Fibroblast of the aortic adventitia (primary cell): Measurements from ENCODE around the gene ATP5MC2. TPM values are rescaled to one million over a fixed set of nuclear protein-coding genes. Genes with fewer than 3 reads are reported as not detected.

Experiments used
- DNase-seq: peaks from one replicate; pipeline ENCODE4 v3.0.0-alpha.2; 2010; ENCODE audit warnings: low read depth
- H3K4me3 ChIP-seq: 2 replicates; pipeline ENCODE4 v1.5.1; 2011; ENCODE audit warnings: low read depth, mild to moderate bottlenecking, control low read depth, low read length, moderate library complexity
- CTCF ChIP-seq: IDR thresholded peaks from 2 replicates; pipeline ENCODE4 v1.5.1; 2011; ENCODE audit warnings: mild to moderate bottlenecking, low read length, control low read depth, inconsistent platforms; ENCODE audit not compliant: insufficient read depth
- total RNA-seq: library from RNA; depleted of rRNA; stranded (reverse); fragments of >200 nt; gene quantifications from 2 replicates; pipeline ENCODE4 v1.2.3, GENCODE V29; 2012; ENCODE audit warnings: low replicate concordance

ATP5MC2 gene
- total RNA-seq, 1 donor = 147 TPM

- no peak overlapping the region for H3K4me3 ChIP-seq
- TF ChIP-seq CTCF = no peak
Observed at GRCh38 chr12:53713516-53713915, 37.6 kb upstream of the ATP5MC2 start.

GRCh38 chr12:53712059-53712643 is 36.3 kb upstream of the ATP5MC2 start:
- TF ChIP-seq CTCF = no peak
- DNase-seq = no peak
- H3K4me3 ChIP-seq = no peak overlapping the region

More at GRCh38 chr12:53713516-53713915, 37.6 kb upstream of the ATP5MC2 start:
- DNase-seq = no peak

GRCh38 chr12:53710091-53710490 is 34.2 kb upstream of the ATP5MC2 start:
- TF ChIP-seq CTCF = no peak
- no peak for DNase-seq
- H3K4me3 ChIP-seq = no peak overlapping the region

GRCh38 chr12:53709671-53710070 is 33.8 kb upstream of the ATP5MC2 start:
- H3K4me3 ChIP-seq = no peak overlapping the region
- no peak for TF ChIP-seq CTCF
- no peak for DNase-seq

DNA sequence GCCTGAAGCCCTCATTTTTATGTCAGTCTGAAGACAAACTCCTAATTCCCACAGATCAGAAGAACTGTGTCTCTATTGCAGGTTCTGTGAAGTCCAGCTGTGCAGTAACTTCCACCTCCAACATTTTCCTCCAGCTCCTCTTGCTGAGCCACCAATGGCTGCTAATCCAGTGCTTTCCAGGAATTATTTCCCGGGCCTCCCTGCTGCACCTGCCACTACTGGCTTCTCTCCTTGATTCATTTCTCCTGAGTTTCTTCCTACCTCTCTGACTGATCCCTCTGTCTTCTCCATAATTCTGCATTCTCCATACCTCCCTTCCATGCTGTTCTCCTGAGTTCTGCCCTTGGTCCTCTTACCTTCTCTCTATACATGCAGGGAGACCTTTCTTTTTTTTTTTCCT is 30.2 kb upstream of the ATP5MC2 start:
- H3K4me3 ChIP-seq = no peak overlapping the region
- DNase-seq = no peak
- no peak for TF ChIP-seq CTCF

- H3K4me3 ChIP-seq = no peak overlapping the region
- peak; percentile 71 for DNase-seq
- TF ChIP-seq CTCF = no peak
Observed at GRCh38 chr12:53703756-53704155, 27.9 kb upstream of the ATP5MC2 start.
